Endothelial cell of umbilical vein (primary cell): ENCODE results near the gene EEF2K. TPM values are rescaled to one million over a fixed set of nuclear protein-coding genes. Genes with fewer than 3 reads are reported as not detected.

Source experiments
- BruUV-seq: library from RNA; stranded (reverse); fragments of 400-500 nt; replicated peaks from 2 replicates; lab custom pipeline; 2021; lab: Mats Ljungman, UMichigan
- CTCF ChIA-PET: fragments of 300-600, 350-600 bp; sonication (Branson Sonifier 250); formaldehyde crosslinking; loops from one replicate; lab custom pipeline; 2021; ENCODE audit warnings: antibody characterized with exemption, inconsistent platforms; lab: Charles Lee
- POLR2A ChIA-PET: fragments of 300-600, 350-600 bp; sonication (Branson Sonifier 250); formaldehyde crosslinking; loops from one replicate; lab custom pipeline; 2021; ENCODE audit warnings: antibody characterized with exemption, inconsistent platforms; lab: Charles Lee
- DNase-seq: peaks from one replicate; pipeline ENCODE4 v3.0.0-alpha.2; 2011; ENCODE audit warnings: low read depth, low spot score
- FAIRE-seq: peaks from 2 replicates; lab custom pipeline; 2011; peaks lifted over from hg19 to GRCh38; lab: Jason Lieb, UNC
- H2AFZ ChIP-seq: 2 replicates; pipeline ENCODE4 v1.6.0; 2012; ENCODE audit warnings: low read depth, low read length, control low read depth, inconsistent platforms
- H3K27ac ChIP-seq: 2 replicates; pipeline ENCODE4 v1.5.1; 2011; ENCODE audit warnings: low read depth, mild to moderate bottlenecking, control low read depth, low read length, moderate library complexity; ENCODE audit not compliant: insufficient read depth
- H3K27me3 ChIP-seq, 2 experiments: 2 replicates each; pipeline versions ENCODE4 v1.6.0 to v1.6.1; 2011; ENCODE audit warnings: low read length in 2 of 2, mixed read lengths in 1 of 2; ENCODE audit not compliant: control insufficient read depth in 2 of 2, insufficient read depth in 2 of 2
- H3K36me3 ChIP-seq, 2 experiments: 2 replicates in 1 of 2; 3 replicates in 1 of 2; pipeline ENCODE4 v1.5.1; 2011; ENCODE audit warnings: low read length in 2 of 2, mild to moderate bottlenecking in 1 of 2, moderate library complexity in 1 of 2; ENCODE audit not compliant: control insufficient read depth in 2 of 2, insufficient read depth in 2 of 2; ENCODE audit errors: extremely low read depth in 1 of 2
- H3K4me1 ChIP-seq: 3 replicates; pipeline ENCODE4 v1.5.1; 2011; ENCODE audit warnings: mild to moderate bottlenecking, low read length; ENCODE audit not compliant: control insufficient read depth, insufficient read depth; ENCODE audit errors: extremely low read depth
- H3K4me2 ChIP-seq: 2 replicates; pipeline ENCODE4 v1.6.1; 2011; ENCODE audit warnings: low read length, control low read depth, mixed read lengths; ENCODE audit not compliant: insufficient read depth
- H3K4me3 ChIP-seq, 3 experiments: fragments of 200-600 bp in 1 of 3; sonication (generic), shearing (Covaris generic) in 1 of 3; replicated peaks in 1 of 3; 2 replicates each; pipeline ENCODE4 v1.5.1; 2011 to 2016; ENCODE audit warnings: control low read depth in 3 of 3, low read length in 3 of 3, mild to moderate bottlenecking in 2 of 3, inconsistent platforms in 1 of 3, low read depth in 1 of 3, moderate library complexity in 1 of 3; ENCODE audit not compliant: insufficient read depth in 1 of 3
- H3K79me2 ChIP-seq: 2 replicates; pipeline ENCODE4 v1.6.0; 2012; ENCODE audit warnings: low read length, inconsistent platforms; ENCODE audit not compliant: control insufficient read depth, insufficient read depth
- H3K9ac ChIP-seq: replicated peaks from 2 replicates; pipeline ENCODE3; 2011; ENCODE audit warnings: low read length, control low read depth; ENCODE audit not compliant: insufficient read depth; ENCODE audit errors: extremely low read depth
- H3K9me1 ChIP-seq: replicated peaks from 3 replicates; pipeline ENCODE4 v1.6.0; 2011; ENCODE audit warnings: mild to moderate bottlenecking, low read length; ENCODE audit not compliant: control insufficient read depth, insufficient read depth; ENCODE audit errors: extremely low read depth
- H3K9me3 ChIP-seq: replicated peaks from 2 replicates; pipeline ENCODE4 v1.5.1; 2012; ENCODE audit warnings: low read length, inconsistent platforms; ENCODE audit not compliant: control insufficient read depth, insufficient read depth
- H4K20me1 ChIP-seq: replicated peaks from 2 replicates; pipeline ENCODE3; 2011; ENCODE audit warnings: mild to moderate bottlenecking, low read length; ENCODE audit not compliant: control insufficient read depth, insufficient read depth; ENCODE audit errors: extremely low read depth
- EZH2 ChIP-seq: IDR thresholded peaks from 2 replicates; pipeline ENCODE4 v1.6.1; 2012; ENCODE audit warnings: borderline replicate concordance, low read depth, mild to moderate bottlenecking, moderate library complexity, low read length, inconsistent platforms; ENCODE audit not compliant: severe bottlenecking
- FOS ChIP-seq: IDR thresholded peaks from 2 replicates; pipeline ENCODE4 v1.6.1; 2011; ENCODE audit warnings: mild to moderate bottlenecking, low read length, moderate library complexity, borderline replicate concordance; ENCODE audit not compliant: insufficient read depth
- GATA2 ChIP-seq: IDR thresholded peaks from 2 replicates; pipeline ENCODE4 v1.7.0; 2011; ENCODE audit warnings: low read depth, mild to moderate bottlenecking, moderate library complexity, mixed read lengths, low read length; ENCODE audit not compliant: insufficient read length, insufficient read depth
- JUN ChIP-seq: IDR thresholded peaks from 2 replicates; pipeline ENCODE4 v1.6.1; 2011; ENCODE audit warnings: borderline replicate concordance, low read depth; ENCODE audit not compliant: insufficient read length, insufficient read depth
- MYC ChIP-seq: IDR thresholded peaks from one replicate; pipeline ENCODE4 v1.6.1; 2011; ENCODE audit warnings: mild to moderate bottlenecking, low read depth, low read length
- POLR2A ChIP-seq: IDR thresholded peaks from 2 replicates; pipeline ENCODE4 v1.6.1; 2012; ENCODE audit warnings: low read depth, mild to moderate bottlenecking, control low read depth, low read length
- POLR2AphosphoS5 ChIP-seq: IDR thresholded peaks from 2 replicates; pipeline ENCODE4 v1.6.1; 2012; ENCODE audit warnings: low read depth, mild to moderate bottlenecking, control low read depth, low read length, moderate library complexity; ENCODE audit not compliant: insufficient read depth
- dilution Hi-C: fragments of 300-500 bp; cut with MboI; formaldehyde crosslinking; loops from one replicate; pipeline ENCODE4 v1.15.0; 2019; ENCODE audit warnings: low sequenced_read_pairs; ENCODE audit not compliant: extremely low pct_ligation_motif_present
- intact Hi-C: fragments of 100-400 bp; cut with micrococcal nuclease; formaldehyde crosslinking; loops from one replicate; pipeline ENCODE4 v1.10.0; 2022
- polyA plus RNA-seq, 4 experiments: library from polyadenylated mRNA; depleted of rRNA in 3 of 4; stranded (reverse) in 3 of 4; unstranded in 1 of 4; fragments of >200 nt; gene quantifications; 2 replicates each; pipeline versions ENCODE4 v1.2.1 to v1.2.3, GENCODE V29; 2011 to 2012; ENCODE audit warnings: missing spikeins in 1 of 4
- total RNA-seq: library from RNA; stranded (reverse); gene quantifications from 2 replicates; pipeline ENCODE4 v1.2.3, GENCODE V29; 2021
- TF ChIP-seq, protein P1 (sequence below), 2 donors: IDR thresholded peaks; 1 replicate in 1 of 2; 2 replicates in 1 of 2; pipeline ENCODE4 v1.5.1; 2011; ENCODE audit warnings: low read length in 2 of 2, mild to moderate bottlenecking in 2 of 2, moderate library complexity in 2 of 2, control low read depth in 1 of 2, inconsistent platforms in 1 of 2, low read depth in 1 of 2; ENCODE audit not compliant: insufficient read depth in 1 of 2; ENCODE audit errors: extremely low read depth in 1 of 2
- TF ChIP-seq, protein P2 (sequence below): IDR thresholded peaks from 2 replicates; pipeline ENCODE4 v1.6.1; 2011; ENCODE audit not compliant: insufficient read depth, insufficient read length

The EEF2K gene
- total and polyA plus RNA-seq, 2 donors (not counting 3 experiments of a cell fraction or from before 2014, with no cell fraction given): 16.0 to 48.6 TPM

DNA sequence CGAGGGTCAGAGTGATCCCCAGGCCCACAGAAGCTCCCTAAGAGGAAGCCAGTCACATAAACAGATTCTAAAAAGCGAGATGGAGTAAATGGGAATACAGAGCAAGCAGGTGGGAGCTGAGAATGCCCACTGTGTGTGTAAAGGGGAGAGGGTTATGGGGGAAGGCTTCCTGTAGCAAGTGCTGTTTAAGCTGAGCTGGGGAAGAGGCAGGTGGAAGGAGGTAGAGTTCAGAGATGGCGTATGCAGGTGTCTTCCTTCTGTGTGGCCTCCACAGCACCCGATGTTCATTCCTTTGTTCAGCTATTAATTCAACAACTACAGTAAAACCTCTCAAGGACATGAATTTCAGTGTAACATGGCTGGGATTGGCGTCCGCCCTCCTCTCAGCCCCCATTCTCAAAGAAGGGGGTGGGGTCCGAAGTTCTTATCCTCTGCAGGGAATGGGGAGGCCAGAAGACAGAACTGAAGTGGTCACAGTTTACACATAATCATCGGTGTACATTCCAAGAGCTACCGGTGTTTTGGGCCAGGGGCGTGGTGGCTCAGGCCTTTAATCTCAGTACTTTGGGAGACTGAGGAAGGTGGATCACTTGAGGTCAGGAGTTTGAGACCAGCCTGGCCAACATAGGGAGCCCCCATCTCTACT, 1.8 kb downstream of the EEF2K start:
- H3K9me3 ChIP-seq: no peaks in the 10 kb centered on the region
- no peaks in the 10 kb centered on the region for H3K27me3 ChIP-seq
- intact Hi-C loops: no loop called here
- H4K20me1 ChIP-seq: no peaks in the 10 kb centered on the region
- dilution Hi-C loops: no loop called here
- peak overlapping the region; percentile 72 for H3K4me2 ChIP-seq
- FAIRE-seq: no peak
- TF ChIP-seq JUN: no peak
- no peak for TF ChIP-seq FOS
- peaks cover 16% of the 10 kb centered on the region for H3K4me1 ChIP-seq
- no peak for DNase-seq
- ChIA-PET CTCF (interaction anchor here (0.8 to 1.5 kb wide), 4 partner anchors 12 to 113 kb away, joined by 3 to 5 read pairs (median 3); no protein-coding TSS in a partner anchor), POLR2A (interaction anchor here (1.3 kb wide), 1 partner anchor 16 kb away, joined by 3 read pairs; no protein-coding TSS in a partner anchor)
- no peaks in the 10 kb centered on the region for H3K9me1 ChIP-seq
- no peak overlapping the region for H2AFZ ChIP-seq
- peak overlapping the region; percentile 48 for H3K9ac ChIP-seq
- peak overlapping the region; percentile 70 to 88 (median 79) for H3K4me3 ChIP-seq
- peak overlapping the region; percentile 18 for H3K27ac ChIP-seq
- TSS peak; percentile 6 for BruUV-seq
- H3K36me3 ChIP-seq: no peaks in the 10 kb centered on the region
- H3K79me2 ChIP-seq: peaks cover 49% of the 10 kb centered on the region

DNA sequence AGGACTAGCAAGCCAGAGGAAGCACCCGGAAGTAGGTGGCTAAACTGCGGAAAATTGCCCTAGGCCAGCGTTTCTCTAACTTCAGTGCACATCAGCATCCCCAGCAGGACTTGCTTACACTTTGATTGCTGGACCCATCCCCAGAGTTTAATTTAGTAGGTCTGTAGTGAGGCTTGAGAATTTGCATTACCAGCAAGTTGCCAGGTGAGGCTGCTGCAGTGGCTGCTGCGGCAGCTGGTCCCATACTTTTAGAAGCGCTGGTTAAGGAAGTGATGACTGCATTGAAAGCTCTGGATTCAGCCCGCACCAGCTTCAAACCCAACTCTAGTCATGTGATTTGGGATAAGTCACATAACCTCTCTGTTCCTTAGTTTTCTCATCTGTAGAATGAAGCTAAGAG, 4.2 kb downstream of the EEF2K start:
- Histone ChIP-seq H3K9me3 (no peaks in the 10 kb centered on the region), H3K4me2 (no peak overlapping the region), H3K9ac (no peak overlapping the region), H3K27ac (no peak overlapping the region), H3K4me1 (peaks cover 16% of the 10 kb centered on the region), H3K4me3 (no peak overlapping the region), H3K27me3 (no peaks in the 10 kb centered on the region), H3K9me1 (no peaks in the 10 kb centered on the region), H2AFZ (no peak overlapping the region), H3K36me3 (no peaks in the 10 kb centered on the region), H3K79me2 (peaks cover 57% of the 10 kb centered on the region), H4K20me1 (no peaks in the 10 kb centered on the region)
- ChIA-PET CTCF (interaction anchor here (1.0 to 1.7 kb wide), 5 partner anchors 11 to 133 kb away, joined by 3 read pairs; no protein-coding TSS in a partner anchor), POLR2A (no interaction called here)
- intact Hi-C loops (no loop called here), dilution Hi-C loops (no loop called here)
- peak; percentile 40 for FAIRE-seq
- no peak for TF ChIP-seq FOS
- no peak for TF ChIP-seq MYC
- TF ChIP-seq GATA2: no peak
- TF ChIP-seq JUN: no peak
- TF ChIP-seq, protein P1, sequence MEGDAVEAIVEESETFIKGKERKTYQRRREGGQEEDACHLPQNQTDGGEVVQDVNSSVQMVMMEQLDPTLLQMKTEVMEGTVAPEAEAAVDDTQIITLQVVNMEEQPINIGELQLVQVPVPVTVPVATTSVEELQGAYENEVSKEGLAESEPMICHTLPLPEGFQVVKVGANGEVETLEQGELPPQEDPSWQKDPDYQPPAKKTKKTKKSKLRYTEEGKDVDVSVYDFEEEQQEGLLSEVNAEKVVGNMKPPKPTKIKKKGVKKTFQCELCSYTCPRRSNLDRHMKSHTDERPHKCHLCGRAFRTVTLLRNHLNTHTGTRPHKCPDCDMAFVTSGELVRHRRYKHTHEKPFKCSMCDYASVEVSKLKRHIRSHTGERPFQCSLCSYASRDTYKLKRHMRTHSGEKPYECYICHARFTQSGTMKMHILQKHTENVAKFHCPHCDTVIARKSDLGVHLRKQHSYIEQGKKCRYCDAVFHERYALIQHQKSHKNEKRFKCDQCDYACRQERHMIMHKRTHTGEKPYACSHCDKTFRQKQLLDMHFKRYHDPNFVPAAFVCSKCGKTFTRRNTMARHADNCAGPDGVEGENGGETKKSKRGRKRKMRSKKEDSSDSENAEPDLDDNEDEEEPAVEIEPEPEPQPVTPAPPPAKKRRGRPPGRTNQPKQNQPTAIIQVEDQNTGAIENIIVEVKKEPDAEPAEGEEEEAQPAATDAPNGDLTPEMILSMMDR (IDR thresholded peaks at IDR 0.05; ENCODE audit: extremely low read depth in 1 of 2, insufficient read depth in 1 of 2, low read depth in 1 of 2, low read length in 2 of 2): no peak
- TF ChIP-seq, protein P2, sequence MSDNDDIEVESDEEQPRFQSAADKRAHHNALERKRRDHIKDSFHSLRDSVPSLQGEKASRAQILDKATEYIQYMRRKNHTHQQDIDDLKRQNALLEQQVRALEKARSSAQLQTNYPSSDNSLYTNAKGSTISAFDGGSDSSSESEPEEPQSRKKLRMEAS: no peak
- no peak for TF ChIP-seq POLR2AphosphoS5
- no peak for TF ChIP-seq EZH2
- TF ChIP-seq POLR2A: no peak
- no peak for DNase-seq
- BruUV-seq: no TSS peak
